ENCODE measurements around the gene HTR1D. TPM values are rescaled to one million over a fixed set of nuclear protein-coding genes. Genes with fewer than 3 reads are reported as not detected.
"Not testable (repeated sequence)": the region's sequence is repeated elsewhere in the genome, so short reads cannot be mapped to it uniquely, and the experiment has no call there.

HTR1D gene
- polyA plus RNA-seq, 3 donors: 0.02 TPM; not detected in 2

DNA sequence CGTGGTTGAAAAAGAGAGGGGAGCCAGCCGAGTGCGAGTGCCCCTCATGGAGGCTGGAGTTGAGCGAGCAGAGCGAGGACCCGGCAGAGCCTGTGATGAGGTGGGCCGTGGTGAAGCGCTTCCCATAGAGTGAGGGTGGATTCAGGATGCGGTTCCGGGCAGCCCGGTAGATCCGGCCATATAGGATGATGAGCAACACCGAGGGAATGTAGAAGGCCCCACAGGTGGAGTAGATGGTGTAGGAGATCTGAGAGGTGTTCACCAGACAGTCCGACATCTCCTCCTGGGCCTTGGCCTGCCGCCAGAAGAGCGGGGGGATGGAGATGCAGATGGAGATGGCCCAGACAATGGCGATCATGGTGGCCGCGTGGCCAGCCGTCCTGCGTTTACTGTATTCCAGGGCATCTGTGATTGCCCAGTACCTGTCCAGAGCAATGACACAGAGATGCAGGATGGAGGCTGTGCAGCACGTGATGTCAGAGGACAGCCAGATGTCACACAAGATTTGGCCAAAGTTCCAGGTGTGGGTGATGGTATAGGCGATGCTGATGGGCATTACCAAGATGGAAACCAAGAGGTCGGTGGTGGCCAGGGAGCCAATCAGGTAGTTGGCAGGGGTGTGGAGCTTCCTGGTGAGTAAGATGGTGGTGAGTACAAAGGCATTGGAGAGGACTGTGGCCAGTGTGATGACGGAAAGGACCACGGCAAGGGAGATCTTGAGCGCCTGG lies 23.7 kb downstream of the HTR1D start:
- 89 to 95% (median 94%) methylated on average over 27 of the region's 27 CpGs for WGBS, 3 donors
- no peak overlapping the region for H3K27ac ChIP-seq (ENCODE audit: low read depth, low read length)

DNA sequence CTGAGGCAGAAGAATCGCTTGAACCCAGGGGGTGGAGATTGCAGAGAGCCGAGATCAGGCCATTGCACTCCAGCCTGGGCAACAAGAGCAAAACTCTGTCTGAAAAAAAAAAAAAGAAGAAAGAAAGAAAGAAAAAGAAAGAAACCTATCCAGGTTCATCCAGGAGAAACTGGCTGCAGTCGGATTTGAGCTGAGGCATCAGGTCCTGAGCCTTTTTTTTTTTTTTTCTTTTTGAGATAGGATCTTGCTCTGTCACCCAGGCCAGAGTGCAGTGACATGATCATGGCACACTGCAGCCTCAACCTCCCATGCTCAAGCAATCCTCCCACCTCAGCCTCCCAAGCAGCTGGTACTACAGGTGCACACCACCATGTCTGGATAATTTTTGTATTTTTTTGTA lies 26.1 kb downstream of the HTR1D start:
- H3K27ac ChIP-seq (ENCODE audit: low read depth, low read length): no peak overlapping the region
- whole genome bisulfite sequencing, 3 donors: 95 to 98% (median 97%) methylated on average over 3 of the region's 3 CpGs

DNA sequence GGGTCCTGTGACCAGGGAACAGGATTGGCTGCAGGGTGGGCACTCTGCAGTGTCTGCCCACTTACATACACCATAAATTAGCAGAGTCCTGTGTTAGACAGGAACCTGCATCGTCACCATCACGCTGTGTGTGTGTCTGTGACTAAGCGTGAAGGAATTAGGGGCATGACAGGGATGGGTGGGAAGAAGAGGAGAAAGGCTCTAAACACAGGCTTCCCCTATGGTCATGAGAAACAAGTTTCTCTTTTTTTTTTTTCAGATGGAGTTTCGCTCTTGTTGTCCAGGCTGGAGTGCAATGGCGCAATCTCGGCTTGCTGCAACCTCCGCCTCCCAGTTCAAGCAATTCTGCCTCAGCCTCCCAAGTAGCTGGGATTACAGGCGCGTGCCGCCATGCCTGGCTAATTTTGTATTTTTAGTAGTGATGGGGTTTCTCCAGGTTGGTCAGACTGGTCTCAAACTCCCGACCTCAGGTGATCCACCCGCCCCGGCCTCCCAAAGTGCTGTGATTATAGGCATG lies 28.3 kb downstream of the HTR1D start:
- WGBS, 3 donors: 92 to 94% (median 92%) methylated on average over 13 of the region's 13 CpGs

DNA sequence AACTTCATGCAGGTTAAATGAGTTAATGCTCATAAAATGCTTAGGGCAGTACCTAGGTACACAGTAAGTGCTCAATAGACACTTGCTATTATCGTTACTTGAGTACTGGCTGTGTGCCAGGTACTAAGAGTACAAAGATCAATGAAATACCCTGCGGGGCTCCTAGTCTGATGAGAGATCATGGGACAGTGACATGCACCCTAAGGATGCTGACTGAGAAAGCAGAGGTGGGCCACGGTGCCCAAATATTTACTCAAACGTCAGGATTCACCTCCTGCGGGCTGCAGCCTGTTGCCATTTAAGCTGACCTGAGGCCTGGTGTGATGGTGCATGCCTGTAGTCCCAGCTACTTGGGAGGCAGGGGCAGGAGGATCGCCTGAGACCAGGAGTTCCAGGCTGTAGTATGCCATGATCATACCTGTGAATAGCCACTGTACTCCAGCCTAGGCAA lies 28.8 kb downstream of the HTR1D start:
- 46 to 75% (median 73%) methylated on average over 6 of the region's 6 CpGs for WGBS, 3 donors

More for the DNA sequence above, 28.3 kb downstream of the HTR1D start:
- not testable (repeated sequence) for H3K27ac ChIP-seq (ENCODE audit: low read depth, low read length)

DNA sequence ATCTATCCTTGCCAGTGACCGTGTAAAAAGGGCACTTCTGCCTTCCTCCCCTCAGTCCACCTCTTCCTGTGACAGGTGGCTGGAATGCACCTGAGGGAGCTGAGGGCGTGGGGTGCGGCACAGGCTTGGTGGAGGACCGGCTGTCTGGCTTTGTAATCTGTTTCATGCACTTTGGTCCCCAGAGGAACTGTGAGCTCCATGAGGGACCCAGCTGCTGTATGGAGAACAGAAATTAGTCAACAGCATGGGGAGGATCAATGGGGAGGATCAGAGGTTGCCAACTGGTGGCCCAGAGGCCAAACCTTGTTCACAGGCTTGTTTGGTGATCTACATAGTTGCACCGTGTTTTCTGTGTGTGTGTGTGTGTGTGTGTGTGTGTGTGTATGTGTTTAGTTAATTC lies 29.7 kb downstream of the HTR1D start:
- H3K27ac ChIP-seq (ENCODE audit: low read depth, low read length): no peak overlapping the region
- 66 to 78% (median 75%) methylated on average over 5 of the region's 5 CpGs for WGBS, 3 donors

More for the DNA sequence above, 28.8 kb downstream of the HTR1D start:
- H3K27ac ChIP-seq (ENCODE audit: low read depth, low read length): no peak overlapping the region

DNA sequence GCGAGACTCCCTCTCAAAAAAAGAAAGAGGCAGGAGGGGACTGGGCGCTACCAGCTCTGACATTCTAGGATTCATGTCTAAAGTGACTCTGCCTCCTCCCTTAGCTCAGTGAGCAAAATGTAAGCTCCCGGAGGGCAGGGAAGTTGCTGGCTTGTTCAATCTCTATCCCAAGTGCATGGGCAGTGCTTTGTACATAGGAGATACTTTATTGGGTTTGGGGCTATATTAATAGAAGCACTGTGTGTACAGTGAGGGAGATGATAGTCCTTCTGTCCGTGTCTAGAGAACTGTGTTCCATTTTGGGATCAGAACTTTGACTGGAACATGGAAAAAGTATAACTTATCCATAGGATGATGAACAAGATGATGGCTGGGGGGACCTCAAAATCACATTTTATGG lies 31.9 kb downstream of the HTR1D start:
- WGBS, 3 donors: 61 to 79% (median 73%) methylated on average over 4 of the region's 4 CpGs
- H3K27ac ChIP-seq (ENCODE audit: low read depth, low read length): no peak overlapping the region

DNA sequence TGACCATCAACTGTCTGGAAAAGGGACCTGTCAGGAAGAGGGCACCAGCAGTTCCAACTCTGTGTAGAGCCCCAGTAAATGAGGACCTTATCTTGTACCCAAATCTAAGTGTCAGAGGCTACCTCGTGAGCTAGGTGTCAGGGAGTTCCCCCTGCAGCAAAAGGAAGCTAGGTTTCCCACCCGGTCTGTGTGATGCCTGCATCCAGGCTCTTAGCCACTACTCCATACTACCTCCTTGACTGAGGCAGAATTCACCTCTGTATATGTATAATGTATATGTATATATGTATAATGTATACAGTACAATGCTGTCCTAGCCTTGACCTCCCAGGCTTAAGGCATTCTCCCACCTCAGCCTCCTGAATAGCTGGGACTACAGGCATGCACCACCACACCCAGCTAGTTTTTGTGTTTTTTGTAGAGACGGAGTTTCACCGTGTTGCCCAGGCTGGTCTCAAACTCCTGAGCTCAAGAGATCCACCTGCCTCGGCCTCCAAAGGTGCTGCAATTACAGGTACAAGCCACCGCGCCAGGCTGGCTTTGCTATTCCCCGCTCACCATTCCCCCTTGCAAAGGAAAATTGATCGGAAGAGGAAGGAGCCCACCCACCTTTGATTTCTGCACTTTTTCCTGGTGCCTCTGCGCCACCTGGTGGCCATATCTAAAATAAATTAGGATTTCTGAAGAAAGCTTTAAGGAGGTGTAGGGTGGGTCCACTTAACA lies 32.9 kb downstream of the HTR1D start:
- no peak overlapping the region for H3K27ac ChIP-seq (ENCODE audit: low read depth, low read length)
- WGBS, 3 donors: 7 to 16% (median 12%) methylated on average over 10 of the region's 10 CpGs

DNA sequence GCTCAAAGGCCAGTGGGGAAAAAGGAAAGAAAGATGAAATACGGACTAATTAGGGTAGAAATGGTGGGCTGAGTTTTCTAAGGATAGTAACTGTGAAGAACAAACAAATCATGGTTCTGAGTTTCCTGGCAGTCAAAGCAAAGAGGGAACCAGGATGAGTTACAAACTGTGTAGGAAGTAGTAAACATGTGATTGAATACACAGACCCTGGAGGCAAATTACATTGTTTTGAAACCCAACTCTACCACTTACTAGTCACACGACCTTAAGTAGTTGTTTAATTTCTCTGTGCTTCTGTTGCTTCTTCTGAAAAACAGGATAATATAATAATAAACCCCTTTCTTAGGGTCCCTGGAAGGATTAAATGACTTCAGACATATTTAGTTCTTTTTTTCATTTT lies 37.4 kb downstream of the HTR1D start:
- H3K27ac ChIP-seq (ENCODE audit: low read depth, low read length): no peak overlapping the region
- 79 to 87% (median 86%) methylated on average over 2 of the region's 2 CpGs for WGBS, 3 donors

DNA sequence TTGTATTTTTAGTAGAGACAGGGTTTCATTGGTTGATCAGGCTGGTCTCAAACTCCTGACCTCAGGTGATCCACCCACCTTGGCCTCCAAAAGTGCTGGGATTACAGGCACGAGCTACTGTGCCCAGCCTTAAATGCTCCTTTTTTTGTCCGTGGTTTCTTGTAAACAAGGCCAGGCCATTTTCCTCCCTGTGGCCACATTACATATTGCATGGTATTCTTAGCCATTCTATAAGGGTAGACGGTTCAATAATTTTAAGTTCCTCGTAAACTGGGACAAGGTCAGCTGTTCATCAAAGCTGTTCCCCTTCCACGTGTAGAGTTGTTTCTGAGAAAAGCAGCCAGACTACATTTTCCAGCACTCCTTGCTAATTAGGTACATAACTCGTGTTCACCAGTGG lies 38.4 kb downstream of the HTR1D start:
- 42 to 56% (median 54%) methylated on average over 6 of the region's 6 CpGs for WGBS, 3 donors
- no peak overlapping the region for H3K27ac ChIP-seq (ENCODE audit: low read depth, low read length)

DNA sequence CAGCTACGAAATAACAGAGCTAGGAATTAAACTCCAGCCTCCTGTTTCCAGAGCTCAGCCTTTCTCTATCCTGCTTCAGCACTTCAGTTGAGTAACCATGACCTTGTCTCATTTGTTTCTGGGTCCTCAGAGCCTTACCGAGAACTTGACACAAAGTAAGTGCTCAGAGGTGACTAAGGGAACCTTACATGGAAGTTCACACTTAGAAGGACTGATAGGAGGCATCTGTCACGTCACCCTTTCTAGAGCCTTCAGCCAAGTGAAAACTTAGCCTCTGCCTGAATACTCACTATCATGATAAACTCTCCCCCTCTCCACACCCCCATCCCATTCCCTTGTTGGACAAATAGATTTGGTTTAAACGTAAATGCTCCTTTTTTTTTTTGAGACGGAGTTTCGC lies 38.9 kb downstream of the HTR1D start:
- H3K27ac ChIP-seq (ENCODE audit: low read depth, low read length): no peak overlapping the region
- WGBS, 3 donors: 81 to 89% (median 85%) methylated on average over 6 of the region's 6 CpGs

DNA sequence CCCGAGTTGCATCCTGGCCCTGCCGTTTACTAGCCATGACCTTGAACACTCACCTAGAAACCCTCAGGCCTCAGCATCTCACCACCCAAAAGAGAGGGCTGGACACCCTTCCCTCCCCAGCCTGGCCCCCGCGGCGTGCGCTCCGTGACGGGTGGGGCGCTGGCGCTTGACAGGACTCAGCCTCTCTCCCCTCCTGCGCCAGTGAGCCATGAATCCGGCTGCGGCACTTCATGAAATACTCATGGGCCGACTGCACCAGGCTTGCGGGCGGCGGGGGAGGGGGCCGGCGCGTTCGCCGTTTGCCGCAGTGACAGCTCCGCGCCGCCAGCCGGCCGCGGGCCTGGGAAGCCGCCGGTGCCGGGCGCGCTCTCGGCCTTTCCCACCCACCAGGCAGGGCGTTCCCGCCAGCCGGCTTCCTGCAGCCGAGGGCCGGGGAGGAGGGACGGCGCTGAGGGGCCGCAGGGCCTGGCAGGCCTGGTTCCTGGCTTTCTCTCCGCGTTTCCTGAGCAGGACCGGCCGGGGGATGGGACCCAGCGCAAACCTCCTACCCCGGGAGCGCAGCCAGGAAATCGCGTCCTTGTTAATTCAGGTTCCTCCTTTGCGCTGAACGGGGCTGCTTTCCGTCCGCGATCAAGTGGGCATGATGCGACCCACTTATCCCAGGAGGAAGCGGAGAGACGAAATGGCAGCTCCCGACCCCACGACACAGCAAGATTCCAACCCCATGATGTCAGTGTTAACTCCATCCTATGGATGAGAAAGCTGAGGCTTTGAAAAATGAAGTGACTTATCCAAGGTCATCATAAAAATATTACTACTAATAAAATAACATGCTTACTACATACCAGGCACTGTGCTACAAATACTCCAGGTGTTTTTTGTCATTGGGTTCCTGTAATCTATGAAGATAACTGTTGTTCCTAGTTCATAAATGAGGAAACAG lies 39.6 kb downstream of the HTR1D start:
- WGBS, 3 donors: 1% methylated on average over 56 to 62 of the region's 62 CpGs
- H3K27ac ChIP-seq (ENCODE audit: low read depth, low read length): peak overlapping the region; percentile 23

DNA sequence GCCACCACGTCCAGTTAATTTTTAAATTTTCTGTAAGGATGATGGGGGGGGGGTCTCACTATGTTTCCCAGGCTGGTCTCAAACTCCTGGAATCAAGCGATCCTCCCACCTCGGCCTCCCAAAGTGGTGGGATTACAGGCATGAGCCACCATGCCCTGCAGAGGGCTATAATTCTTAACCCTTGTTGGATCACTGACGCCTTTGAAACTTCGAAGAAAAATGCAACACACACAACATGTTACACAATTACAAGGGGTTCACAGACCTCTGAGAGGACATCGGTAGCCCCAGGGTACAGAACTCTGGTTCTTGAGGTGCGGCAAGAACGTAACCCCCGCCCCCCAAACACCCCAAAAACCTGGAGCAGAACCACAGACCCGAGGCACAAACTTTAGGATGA lies 40.3 kb downstream of the HTR1D start:
- WGBS, 3 donors: 28 to 50% (median 36%) methylated on average over 10 of the region's 10 CpGs
- no peak overlapping the region for H3K27ac ChIP-seq (ENCODE audit: low read depth, low read length)

DNA sequence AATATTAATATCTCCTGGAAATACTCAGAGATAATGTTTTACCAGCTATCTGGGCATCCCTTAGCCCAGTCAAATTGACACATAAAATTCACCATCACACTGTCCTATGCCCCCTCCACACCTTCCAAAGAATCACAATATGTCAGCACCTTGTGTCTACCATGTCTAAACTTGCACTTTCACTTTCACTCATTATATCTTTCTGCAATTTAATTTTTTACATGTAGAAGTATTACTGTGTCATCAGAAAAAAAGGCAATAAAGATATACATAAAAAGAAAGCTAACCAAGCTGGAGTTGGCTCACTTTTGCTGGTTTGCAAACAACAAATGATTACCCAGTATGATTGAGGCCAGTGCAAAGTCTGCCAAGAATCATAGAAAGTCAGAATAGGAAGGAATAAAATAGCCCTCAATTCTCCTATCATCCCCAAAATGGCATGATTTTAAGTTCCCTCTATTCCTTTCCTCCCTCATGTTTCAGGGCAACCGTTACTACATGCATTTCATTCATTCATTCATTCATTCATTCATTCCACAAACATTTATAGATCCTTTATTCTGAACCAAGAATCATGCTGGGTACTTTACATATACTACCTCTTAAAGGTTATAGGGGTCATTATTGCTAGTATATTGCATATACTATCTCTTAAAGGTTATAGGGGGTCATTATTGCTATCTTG lies 42.7 kb downstream of the HTR1D start:
- no peak overlapping the region for H3K27ac ChIP-seq (ENCODE audit: low read depth, low read length)
- 41 to 71% (median 47%) methylated on average over 1 of the region's 1 CpG for WGBS, 3 donors

DNA sequence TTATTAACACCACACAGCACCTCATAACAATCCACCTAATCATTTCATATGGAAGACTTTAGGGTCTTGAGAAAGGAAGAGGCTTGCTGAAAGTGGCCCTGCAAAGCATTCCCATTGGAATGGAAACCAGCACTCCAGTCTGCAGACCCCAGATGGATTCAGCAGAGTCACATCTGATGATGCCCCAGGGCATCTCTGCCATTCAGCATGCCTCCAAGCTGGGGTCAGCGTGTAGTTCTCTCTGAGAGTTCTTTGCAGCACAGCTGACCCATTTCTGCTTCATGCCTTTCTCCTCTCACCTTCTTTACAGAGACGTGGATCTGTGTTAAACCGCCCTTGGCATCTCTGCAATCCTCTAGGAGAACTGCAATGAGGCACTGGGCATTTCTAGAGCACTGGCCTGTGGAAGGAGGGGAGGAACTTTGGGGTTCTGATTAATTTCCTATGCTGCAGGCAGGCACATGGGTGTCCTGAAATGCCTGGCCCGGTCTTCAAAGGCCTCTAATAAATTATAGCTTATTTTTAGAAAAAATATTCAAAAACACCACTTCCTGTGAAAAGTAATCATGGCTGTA lies 46.0 kb downstream of the HTR1D start:
- WGBS, 3 donors: 42 to 56% (median 55%) methylated on average over 4 of the region's 4 CpGs
- no peak overlapping the region for H3K27ac ChIP-seq (ENCODE audit: low read depth, low read length)

DNA sequence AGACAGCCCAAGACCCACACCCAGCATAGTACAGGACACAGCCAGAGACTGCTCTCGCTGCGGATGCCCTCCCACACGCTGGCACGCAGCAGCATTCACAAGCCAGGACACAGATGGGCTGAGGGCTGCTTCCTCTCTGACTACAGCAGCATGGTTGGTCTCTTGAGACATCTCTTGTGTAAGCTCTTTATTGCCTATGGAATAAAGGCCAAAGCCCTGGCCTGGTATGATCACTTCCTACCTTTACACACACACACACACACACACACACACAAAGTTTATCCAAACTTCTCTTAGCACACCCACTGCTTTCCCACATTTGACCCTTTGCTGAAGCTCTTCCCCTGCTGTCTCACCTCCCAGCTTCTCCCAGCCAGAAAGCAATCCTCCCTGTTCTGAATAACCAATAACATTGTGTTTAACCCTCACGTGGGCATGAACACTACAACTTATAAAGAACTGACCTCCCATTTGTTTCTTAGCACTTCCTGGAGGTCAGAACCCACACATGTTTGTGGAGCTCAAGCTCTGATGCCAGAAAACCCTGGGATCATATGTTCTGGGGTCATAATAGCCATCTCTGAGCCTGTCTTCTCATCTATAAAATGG lies 47.5 kb downstream of the HTR1D start:
- WGBS, 3 donors: 6 to 61% (median 14%) methylated on average over 5 of the region's 5 CpGs

DNA sequence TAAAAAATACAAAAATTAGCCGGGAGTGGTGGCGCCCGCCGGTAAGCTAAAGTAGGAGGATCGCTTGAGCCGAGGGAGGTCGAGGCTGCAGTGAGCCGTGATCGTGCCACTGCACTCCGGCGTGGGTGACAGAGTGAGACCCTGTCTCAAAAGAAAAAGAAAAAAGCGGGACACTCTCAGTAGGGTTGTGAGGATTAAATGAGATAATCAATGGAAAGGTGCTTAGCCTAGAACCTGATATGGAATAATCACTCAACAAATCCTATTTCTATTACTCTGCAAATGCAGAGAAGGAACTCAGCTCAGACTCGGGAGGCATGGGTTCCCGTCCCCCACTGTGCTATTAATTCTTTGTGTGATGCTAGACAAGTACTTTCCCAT lies 48.1 kb downstream of the HTR1D start:
- WGBS, 3 donors: 40 to 42% (median 40%) methylated on average over 14 of the region's 14 CpGs
- H3K27ac ChIP-seq (ENCODE audit: low read depth, low read length): no peak overlapping the region

More for the DNA sequence above, 47.5 kb downstream of the HTR1D start:
- no peak overlapping the region for H3K27ac ChIP-seq (ENCODE audit: low read depth, low read length)

DNA sequence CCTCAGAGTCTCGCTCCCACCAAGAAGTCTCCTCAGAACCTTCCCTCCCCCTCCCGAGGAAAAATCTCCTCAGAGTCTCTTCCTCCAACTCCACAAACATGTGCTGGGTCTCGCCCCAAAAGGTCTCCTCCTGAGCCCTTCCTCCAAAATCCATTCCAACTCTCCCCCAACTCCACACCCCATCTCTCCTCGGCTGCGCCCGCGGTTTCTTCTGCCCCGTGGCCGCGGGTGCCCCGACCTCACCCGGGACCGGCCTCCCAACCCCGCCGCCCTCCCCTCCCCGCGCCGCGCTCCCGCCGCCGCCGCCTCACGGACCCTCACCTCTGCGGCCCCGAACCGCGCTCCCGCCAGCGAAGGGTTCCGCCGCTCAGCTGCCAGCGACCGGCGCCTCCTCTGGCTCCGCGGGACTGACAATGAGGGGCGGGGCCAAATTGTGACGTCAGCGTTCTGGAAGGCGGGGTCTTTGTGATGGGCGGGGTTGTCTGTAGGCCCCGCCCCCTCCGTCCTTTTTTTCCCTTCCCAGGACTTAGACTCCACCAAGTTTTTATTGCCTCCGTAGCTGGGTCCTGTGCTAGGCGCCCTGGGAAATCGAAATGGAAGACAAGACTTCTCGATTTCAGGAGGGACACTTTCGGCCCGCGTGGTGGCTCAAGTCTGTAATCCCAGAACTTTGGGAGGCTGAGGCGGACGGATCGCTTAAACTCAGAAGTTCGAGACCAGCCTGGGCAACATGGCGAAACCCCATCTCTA lies 48.7 kb downstream of the HTR1D start, which contains the start of gene LUZP1:
Gene LUZP1, minus strand, starts transcription at position 412 of the 750 bp plus-strand sequence.
- 5 to 6% (median 6%) methylated on average over 51 to 56 of the region's 56 CpGs for WGBS, 3 donors
- H3K27ac ChIP-seq (ENCODE audit: low read depth, low read length): peak within 1 kb of the TSS; percentile 19

All from adipose tissue (tissue), 3 donors.